ENCODE results near the gene ARSG.

- TF ChIP-seq EP300 (IDR thresholded peaks at IDR 0.05; ENCODE audit: borderline replicate concordance in 1 of 2, low read depth in 1 of 2, low read length in 1 of 2) = no peak; a peak in 1 of 4 replicates
- no peak for TF ChIP-seq YY1 (IDR thresholded peaks at IDR 0.05; ENCODE audit: low read depth)
- no peak for TF ChIP-seq CTCF (IDR thresholded peaks at IDR 0.05)
- no peak for TF ChIP-seq REST (IDR thresholded peaks at IDR 0.05; ENCODE audit: low read depth, low read length)
- no peak for TF ChIP-seq USF1 (IDR thresholded peaks at IDR 0.05; ENCODE audit: borderline replicate concordance, low read depth)
- no peak for TF ChIP-seq POLR2AphosphoS5 (IDR thresholded peaks at IDR 0.05; ENCODE audit: low read depth, low read length)
- no peak for TF ChIP-seq RAD21 (IDR thresholded peaks at IDR 0.05; ENCODE audit: low read length)
- no peak for TF ChIP-seq TEAD4 (IDR thresholded peaks at IDR 0.05; ENCODE audit: borderline replicate concordance, insufficient read depth)
- TF ChIP-seq CHD2 (IDR thresholded peaks at IDR 0.05; ENCODE audit: low read length, partially characterized antibody) = no peak
Measured at GRCh38 chr17:68291836-68292688, 767 bp downstream of the ARSG start.

Data from SK-N-SH (cell line).